Calu3 (cell line): ENCODE data around the gene CDK17. TPM values are rescaled to one million over a fixed set of nuclear protein-coding genes. Genes with fewer than 3 reads are reported as not detected.

Source experiments
- BruUV-seq: library from RNA; stranded (reverse); fragments of 400-500 nt; replicated peaks from 2 replicates; lab custom pipeline; 2021; lab: Mats Ljungman, UMichigan
- CTCF ChIA-PET: fragments of 300-600 bp; sonication (Branson Sonifier 250); formaldehyde crosslinking; loops from one replicate; lab custom pipeline; 2022; ENCODE audit warnings: antibody characterized with exemption; lab: Charles Lee
- DNase-seq: peaks from one replicate; pipeline ENCODE4 v3.0.0; 2022
- H3K27ac Mint-ChIP-seq: one replicate; pipeline ENCODE4 v1.8.0; 2022; ENCODE audit warnings: mixed read lengths; ENCODE audit not compliant: unreplicated experiment
- H3K27me3 Mint-ChIP-seq: one replicate; pipeline ENCODE4 v1.8.0; 2022; ENCODE audit warnings: mixed read lengths; ENCODE audit not compliant: unreplicated experiment
- H3K36me3 Mint-ChIP-seq: one replicate; pipeline ENCODE4 v1.8.0; 2022; ENCODE audit warnings: mild to moderate bottlenecking, moderate library complexity, mixed read lengths; ENCODE audit not compliant: insufficient read depth, unreplicated experiment
- H3K4me1 Mint-ChIP-seq: one replicate; pipeline ENCODE4 v1.8.0; 2022; ENCODE audit warnings: mild to moderate bottlenecking, low read depth, mixed read lengths; ENCODE audit not compliant: unreplicated experiment
- H3K4me3 Mint-ChIP-seq: one replicate; pipeline ENCODE4 v1.8.0; 2022; ENCODE audit warnings: mild to moderate bottlenecking, low read depth, moderate library complexity, mixed read lengths; ENCODE audit not compliant: unreplicated experiment
- H3K9me3 Mint-ChIP-seq: one replicate; pipeline ENCODE4 v1.8.0; 2022; ENCODE audit warnings: low read depth, mixed read lengths; ENCODE audit not compliant: unreplicated experiment
- CTCF ChIP-seq: fragments of 200-600 bp; IDR thresholded peaks from one replicate; pipeline ENCODE4 v1.8.0; 2022; ENCODE audit warnings: antibody characterized with exemption; ENCODE audit not compliant: unreplicated experiment
- intact Hi-C: fragments of 100-400 bp; cut with micrococcal nuclease; formaldehyde crosslinking; loops from one replicate; pipeline ENCODE4 v1.10.0; 2022; ENCODE audit not compliant: unreplicated experiment
- total RNA-seq: library from RNA; stranded (reverse); gene quantifications from 2 replicates; pipeline ENCODE4 v1.2.3, GENCODE V29; 2022

CDK17 gene
- total RNA-seq, 1 experiment from 2014 or later = 28.8 TPM

- Mint-ChIP-seq H3K27me3 (no peaks in the 10 kb centered on the region), H3K9me3 (no peaks in the 10 kb centered on the region), H3K4me1 (no peaks in the 10 kb centered on the region), H3K36me3 (no peaks in the 10 kb centered on the region), H3K27ac (no peak overlapping the region), H3K4me3 (no peak overlapping the region)
- intact Hi-C loops = no loop called here
- no TSS peak for BruUV-seq
- CTCF ChIA-PET = no interaction called here
- no peak for DNase-seq
- TF ChIP-seq CTCF = no peak
Measured at GRCh38 chr12:96308881-96309280, 91.4 kb downstream of the CDK17 start.

GRCh38 chr12:96305665-96306064 is 94.6 kb downstream of the CDK17 start:
- Mint-ChIP-seq H3K4me1 (no peaks in the 10 kb centered on the region), H3K4me3 (no peak overlapping the region), H3K9me3 (no peaks in the 10 kb centered on the region), H3K36me3 (no peaks in the 10 kb centered on the region), H3K27ac (no peak overlapping the region), H3K27me3 (no peaks in the 10 kb centered on the region)
- TF ChIP-seq CTCF = no peak
- no TSS peak for BruUV-seq
- no peak for DNase-seq
- CTCF ChIA-PET = no interaction called here
- intact Hi-C loops = no loop called here

DNA sequence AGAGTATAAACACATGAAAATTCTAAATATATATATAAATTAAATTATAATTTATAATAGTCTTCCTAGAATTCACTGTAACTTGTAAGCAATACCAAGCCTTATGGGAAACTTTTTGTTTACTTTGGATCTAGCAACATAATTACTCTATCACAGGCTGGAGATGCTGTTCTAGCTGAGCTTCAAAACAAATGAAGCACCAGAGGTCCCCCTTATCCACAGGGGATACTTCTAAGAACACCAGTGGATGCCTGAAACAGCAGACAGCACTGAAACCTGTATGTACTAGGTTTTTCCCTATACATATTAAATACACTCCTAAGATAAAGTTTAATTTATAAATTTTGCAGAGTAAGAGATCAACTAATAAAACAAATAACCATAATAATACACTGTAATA is 96.6 kb downstream of the CDK17 start:
- Mint-ChIP-seq H3K27me3 (no peaks in the 10 kb centered on the region), H3K4me1 (no peaks in the 10 kb centered on the region), H3K4me3 (no peak overlapping the region), H3K9me3 (no peaks in the 10 kb centered on the region), H3K27ac (no peak overlapping the region), H3K36me3 (peaks cover 8% of the 10 kb centered on the region)
- BruUV-seq = no TSS peak
- no peak for DNase-seq
- no peak for TF ChIP-seq CTCF
- CTCF ChIA-PET = no interaction called here
- intact Hi-C loops = no loop called here

- Mint-ChIP-seq H3K27ac (no peak overlapping the region), H3K4me1 (no peaks in the 10 kb centered on the region), H3K36me3 (peaks cover 11% of the 10 kb centered on the region), H3K4me3 (no peak overlapping the region), H3K27me3 (no peaks in the 10 kb centered on the region), H3K9me3 (no peaks in the 10 kb centered on the region)
- intact Hi-C loops = no loop called here
- TF ChIP-seq CTCF = no peak
- no TSS peak for BruUV-seq
- no peak for DNase-seq
- CTCF ChIA-PET = no interaction called here
Measured at GRCh38 chr12:96302687-96303310, 97.4 kb downstream of the CDK17 start.
